Skin epidermis (tissue), 12 donors: Measurements from ENCODE around the gene MGAT3.
"Not testable (repeated sequence)": the region's sequence is repeated elsewhere in the genome, so short reads cannot be mapped to it uniquely, and the experiment has no call there.

Source experiments
- H3K27ac ChIP-seq, 21 experiments: fragments of 200-600 bp; sonication (generic) in 11 of 21; one replicate each; pipeline ENCODE4 v1.5.0; 2020; ENCODE audit warnings: mild to moderate bottlenecking in 3 of 21, inconsistent platforms in 2 of 21, moderate library complexity in 2 of 21
- H3K4me3 ChIP-seq, 7 experiments: fragments of 200-600 bp; sonication (generic) in 2 of 7; one replicate each; pipeline ENCODE4 v1.5.0; 2020; ENCODE audit warnings: inconsistent platforms in 2 of 7, mild to moderate bottlenecking in 2 of 7, moderate library complexity in 1 of 7

MGAT3 gene

GRCh38 chr22:39456522-39457197 lies at the start of gene MGAT3:
Gene MGAT3 (plus strand): TSS chr22:39457012. CDS start chr22:39487348, 30,336 bp downstream.
- Histone ChIP-seq H3K4me3 (peak within 1 kb of the TSS; percentile 27 to 49 (median 33)), H3K27ac (peak within 1 kb of the TSS in 17 of 21 experiments; percentile 4 to 79 (median 61))

- peak overlapping the region in 1 of 7 experiments; percentile 2 for H3K4me3 ChIP-seq
- peak overlapping the region in 16 of 21 experiments; percentile 14 to 85 (median 67) for H3K27ac ChIP-seq
Observed at GRCh38 chr22:39408173-39408572, 48.6 kb upstream of the MGAT3 start.

- H3K4me3 ChIP-seq, result peak overlapping the region in 1 of 7 experiments; percentile 2
- peak overlapping the region in 16 of 21 experiments; percentile 14 to 85 (median 67) for H3K27ac ChIP-seq
Observed at GRCh38 chr22:39408807-39409206, 48.0 kb upstream of the MGAT3 start.

GRCh38 chr22:39409516-39410029 lies 47.2 kb upstream of the MGAT3 start:
- peak overlapping the region in 3 of 21 experiments; percentile 60 to 85 (median 72) for H3K27ac ChIP-seq
- H3K4me3 ChIP-seq, result no peak overlapping the region

GRCh38 chr22:39410264-39410663 lies 46.5 kb upstream of the MGAT3 start:
- no peak overlapping the region for H3K4me3 ChIP-seq
- no peak overlapping the region for H3K27ac ChIP-seq

GRCh38 chr22:39411828-39412365 lies 44.9 kb upstream of the MGAT3 start:
- H3K4me3 ChIP-seq, result not testable (repeated sequence)
- H3K27ac ChIP-seq, result peak overlapping the region in 9 of 21 experiments; percentile 2 to 63 (median 28)

- peak overlapping the region in 7 of 21 experiments; percentile 3 to 73 (median 50) for H3K27ac ChIP-seq
- H3K4me3 ChIP-seq, result not testable (repeated sequence)
Observed at GRCh38 chr22:39413204-39413603, 43.6 kb upstream of the MGAT3 start.

GRCh38 chr22:39414377-39414776 lies 42.4 kb upstream of the MGAT3 start:
- H3K4me3 ChIP-seq, result no peak overlapping the region
- peak overlapping the region in 10 of 21 experiments; percentile 13 to 73 (median 41) for H3K27ac ChIP-seq

- peak overlapping the region in 3 of 21 experiments; percentile 7 to 39 (median 35) for H3K27ac ChIP-seq
Observed at GRCh38 chr22:39414886-39415285, 41.9 kb upstream of the MGAT3 start.

GRCh38 chr22:39415506-39415905 lies 41.3 kb upstream of the MGAT3 start:
- peak overlapping the region in 2 of 21 experiments; percentile 21 to 35 for H3K27ac ChIP-seq
- no peak overlapping the region for H3K4me3 ChIP-seq

More at GRCh38 chr22:39414886-39415285, 41.9 kb upstream of the MGAT3 start:
- H3K4me3 ChIP-seq, result no peak overlapping the region

- no peak overlapping the region for H3K27ac ChIP-seq
Observed at GRCh38 chr22:39416319-39416718, 40.5 kb upstream of the MGAT3 start.

GRCh38 chr22:39417641-39418040 lies 39.2 kb upstream of the MGAT3 start:
- Histone ChIP-seq H3K4me3 (no peak overlapping the region), H3K27ac (no peak overlapping the region)

More at GRCh38 chr22:39416319-39416718, 40.5 kb upstream of the MGAT3 start:
- no peak overlapping the region for H3K4me3 ChIP-seq

- Histone ChIP-seq H3K27ac (no peak overlapping the region), H3K4me3 (no peak overlapping the region)
Observed at GRCh38 chr22:39418696-39419095, 38.1 kb upstream of the MGAT3 start.

GRCh38 chr22:39419096-39419495 lies 37.7 kb upstream of the MGAT3 start:
- H3K4me3 ChIP-seq, result no peak overlapping the region
- no peak overlapping the region for H3K27ac ChIP-seq

GRCh38 chr22:39419911-39420310 lies 36.9 kb upstream of the MGAT3 start:
- no peak overlapping the region for H3K27ac ChIP-seq
- H3K4me3 ChIP-seq, result no peak overlapping the region

GRCh38 chr22:39421691-39422090 lies 35.1 kb upstream of the MGAT3 start:
- H3K27ac ChIP-seq, result no peak overlapping the region
- no peak overlapping the region for H3K4me3 ChIP-seq

GRCh38 chr22:39422101-39422500 lies 34.7 kb upstream of the MGAT3 start:
- H3K27ac ChIP-seq, result no peak overlapping the region
- no peak overlapping the region for H3K4me3 ChIP-seq

- H3K27ac ChIP-seq, result no peak overlapping the region
- no peak overlapping the region for H3K4me3 ChIP-seq
Observed at GRCh38 chr22:39422721-39423120, 34.1 kb upstream of the MGAT3 start.

- Histone ChIP-seq H3K4me3 (no peak overlapping the region), H3K27ac (no peak overlapping the region)
Observed at GRCh38 chr22:39423976-39424375, 32.8 kb upstream of the MGAT3 start.

- H3K4me3 ChIP-seq, result no peak overlapping the region
- no peak overlapping the region for H3K27ac ChIP-seq
Observed at GRCh38 chr22:39426380-39427043, 30.3 kb upstream of the MGAT3 start.
